ENCODE measurements around the gene GALNT10.

DNA sequence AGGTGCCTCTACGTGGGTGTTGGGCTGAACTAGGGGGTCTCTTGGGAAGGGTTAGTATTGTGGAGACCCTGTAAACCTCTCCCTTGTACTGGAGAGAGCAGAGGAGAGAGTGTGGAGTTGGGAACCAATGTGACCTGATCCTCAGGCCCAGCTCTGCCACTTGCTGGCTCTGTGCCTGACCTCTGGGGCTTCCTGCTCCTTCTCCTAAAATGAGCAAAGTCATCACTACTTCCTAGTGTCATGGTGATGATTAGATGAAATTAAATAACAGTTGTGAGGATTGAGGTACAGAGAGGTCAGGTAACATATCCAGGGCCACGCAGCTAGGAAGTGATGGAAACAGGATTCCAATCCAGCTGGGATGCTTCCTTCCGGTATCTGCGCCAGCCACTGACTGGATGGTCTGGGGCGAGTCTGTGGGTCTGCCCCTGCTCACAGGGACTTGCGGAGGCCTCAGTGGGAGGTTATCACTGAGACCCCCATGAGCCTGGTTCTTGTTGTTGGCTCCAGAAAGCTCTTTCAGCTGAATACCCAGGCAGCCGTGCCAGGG lies 9.2 kb downstream of the GALNT10 start:
- TF ChIP-seq ZNF274 (IDR thresholded peaks at IDR 0.05; ENCODE audit: low read depth, low read length) (no peak), YY1 (IDR thresholded peaks at IDR 0.05; ENCODE audit: insufficient read depth, insufficient read length) (no peak), SUZ12 (IDR thresholded peaks at IDR 0.05; ENCODE audit: extremely low read depth, insufficient read depth, insufficient read length) (no peak)

Measured in NT2/D1 (cell line).